DMS 273 (cell line): ENCODE results near the gene DHX35.

ENCODE experiments used
- DNase-seq: peaks from one replicate; lab custom pipeline; 2025; ENCODE audit not compliant: unreplicated experiment; lab: John Stamatoyannopoulos, UW

The DHX35 gene

DNA sequence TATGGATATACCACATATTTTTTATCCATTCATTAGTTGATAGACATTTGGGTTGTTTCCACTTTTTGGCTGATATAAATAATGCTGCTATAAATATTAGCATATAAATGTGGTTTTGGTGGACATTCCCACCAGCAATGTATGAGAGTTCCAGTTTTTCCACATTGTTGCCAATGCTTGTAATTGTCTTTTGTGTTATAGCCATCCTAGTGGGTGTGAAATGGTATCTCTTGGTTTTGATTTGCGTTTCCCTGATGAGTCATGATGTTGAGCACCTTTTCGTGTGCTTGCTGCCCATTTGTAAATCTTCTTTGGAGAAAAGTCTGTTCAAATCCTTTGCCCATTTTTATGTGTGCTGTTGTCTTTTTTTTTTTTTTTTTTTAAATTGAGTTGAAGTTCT is 54.4 kb downstream of the DHX35 start:
- no peak for DNase-seq

DNA sequence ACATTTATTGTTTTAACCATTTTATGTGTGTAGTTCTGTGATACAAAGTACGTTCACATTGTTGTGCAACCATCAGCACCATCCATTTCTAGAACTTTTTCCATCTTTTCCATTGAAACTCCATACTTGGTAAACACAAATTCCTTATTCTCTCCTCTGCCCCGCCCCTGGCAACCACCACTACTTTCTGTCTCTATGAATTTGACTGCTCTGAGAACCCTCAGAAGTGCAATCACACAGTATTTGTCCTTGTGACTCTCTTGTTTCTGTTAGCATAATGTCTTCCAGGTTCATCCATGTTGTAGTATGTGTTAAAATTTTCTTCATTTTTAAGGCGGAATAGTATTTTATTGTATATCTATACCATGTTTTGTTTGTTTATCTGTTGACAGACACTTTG is 56.9 kb downstream of the DHX35 start:
- DNase-seq: no peak

DNA sequence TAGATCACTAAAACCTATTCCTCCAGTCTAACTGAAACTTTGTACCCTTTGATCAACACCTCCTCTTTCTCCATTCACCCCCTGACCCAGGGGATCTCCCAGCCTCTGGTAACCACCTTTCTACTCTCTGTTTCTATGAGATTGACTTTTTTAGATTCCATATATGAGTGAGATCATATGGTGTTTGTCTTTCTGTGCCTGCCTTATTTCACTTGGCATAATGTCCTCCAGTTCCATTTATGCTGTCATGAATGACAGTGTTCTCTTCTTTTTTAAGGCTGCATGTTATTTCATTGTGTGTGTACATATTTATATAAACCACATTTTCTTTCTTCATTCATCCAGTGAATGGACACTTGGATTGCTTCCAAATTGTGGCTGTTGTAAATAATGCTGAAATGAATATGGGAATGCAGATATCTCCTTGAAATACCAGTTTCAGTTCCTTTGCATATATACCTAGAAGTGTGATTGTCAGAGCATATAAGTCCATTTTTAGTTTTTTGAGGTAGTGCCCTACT is 57.7 kb downstream of the DHX35 start:
- no peak for DNase-seq

DNA sequence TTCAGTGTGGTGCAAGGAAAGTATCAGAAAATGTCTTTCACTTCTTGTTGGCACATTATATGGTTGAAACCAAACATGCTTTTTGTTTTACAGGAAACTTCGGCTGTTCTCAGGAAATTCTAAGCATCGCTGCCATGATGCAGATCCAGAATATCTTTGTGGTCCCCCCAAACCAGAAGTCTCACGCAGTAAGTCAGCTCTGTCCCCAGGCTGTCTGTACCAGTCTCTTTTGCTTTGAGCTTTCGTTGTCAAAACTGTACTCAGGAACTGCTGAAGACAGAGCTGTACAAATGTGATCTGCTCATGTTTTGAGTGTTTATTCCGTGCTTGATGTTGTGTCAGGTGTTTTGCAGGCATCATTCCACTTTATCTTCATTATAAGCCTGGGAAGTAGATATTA is 59.6 kb downstream of the DHX35 start:
- DNase-seq: no peak

DNA sequence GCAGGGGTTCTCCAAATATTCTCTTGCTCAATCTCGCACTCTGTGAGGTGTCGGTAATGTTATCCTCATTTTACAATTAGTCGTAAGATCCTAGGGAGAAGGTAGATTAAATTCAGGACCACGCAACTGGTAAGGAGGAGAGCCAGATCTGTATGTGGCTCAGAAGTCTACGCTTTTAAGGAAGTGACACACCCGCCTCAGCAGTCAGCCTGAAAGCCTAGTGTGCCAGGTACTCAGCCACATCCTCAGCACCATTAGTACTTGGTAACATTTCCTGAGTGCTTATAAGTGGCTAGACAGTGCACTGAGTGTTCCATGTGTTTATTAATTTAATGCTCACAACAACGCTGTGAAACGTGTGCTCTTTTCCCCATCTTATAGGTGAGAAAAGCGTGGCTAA is 63.7 kb downstream of the DHX35 start:
- no peak for DNase-seq

DNA sequence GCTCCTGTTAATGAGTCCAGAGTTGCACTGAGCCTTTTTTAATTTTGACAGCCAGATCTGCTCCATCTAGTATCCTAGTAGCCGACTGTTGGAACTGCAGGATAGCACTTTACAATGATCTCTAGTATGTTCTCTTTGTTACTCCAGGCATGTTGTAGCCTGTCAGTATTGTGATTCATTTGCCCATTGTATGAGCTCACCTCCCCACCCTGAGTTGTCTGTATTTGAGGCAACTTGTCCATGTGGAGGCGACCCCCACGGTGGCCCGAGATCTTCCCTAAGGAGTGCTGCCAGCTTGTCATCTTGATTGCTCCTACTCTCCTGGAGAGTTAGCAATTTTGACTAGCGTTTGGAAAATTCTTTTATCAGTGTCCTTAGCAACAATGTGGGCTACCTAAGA is 67.2 kb downstream of the DHX35 start:
- DNase-seq: no peak

DNA sequence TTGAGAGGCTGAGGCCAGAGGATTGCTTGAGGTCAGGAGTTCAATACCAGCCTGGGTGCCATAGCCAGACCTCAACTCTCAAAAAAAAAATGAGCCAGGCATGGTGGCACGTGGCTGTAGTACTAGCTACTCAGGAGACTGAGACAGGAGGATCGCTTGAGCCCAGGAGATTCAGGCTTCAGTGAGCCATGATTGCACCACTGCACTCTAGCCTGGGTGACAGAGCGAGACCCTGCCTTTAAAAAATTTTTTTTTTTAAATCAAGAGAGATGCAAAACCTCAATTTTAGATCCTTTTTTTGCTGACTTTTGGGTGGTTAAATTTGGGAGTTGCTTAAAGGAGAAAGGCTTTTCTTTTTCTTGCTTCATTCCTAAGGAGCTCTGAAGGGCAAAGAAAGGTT is 70.9 kb downstream of the DHX35 start:
- no peak for DNase-seq

DNA sequence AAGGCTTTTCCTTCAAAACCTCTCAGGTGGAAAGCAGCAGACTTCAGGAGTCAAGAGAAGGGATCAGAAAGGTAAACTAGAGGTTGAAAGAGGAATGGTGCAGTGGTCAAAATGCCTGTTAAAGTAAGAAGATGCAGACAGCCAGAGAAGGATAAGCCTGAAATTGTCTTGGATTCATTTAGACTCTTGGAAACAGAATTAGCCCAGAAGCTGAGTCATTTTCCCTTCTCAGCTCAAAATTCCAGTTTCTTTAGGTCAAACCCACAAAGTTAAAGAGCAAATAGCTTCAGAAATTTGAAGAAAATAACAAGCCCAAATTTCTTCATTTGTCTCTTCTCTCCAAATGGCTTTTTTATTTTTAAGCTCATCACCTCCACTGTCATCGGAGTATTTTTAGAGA is 73.9 kb downstream of the DHX35 start:
- no peak for DNase-seq

DNA sequence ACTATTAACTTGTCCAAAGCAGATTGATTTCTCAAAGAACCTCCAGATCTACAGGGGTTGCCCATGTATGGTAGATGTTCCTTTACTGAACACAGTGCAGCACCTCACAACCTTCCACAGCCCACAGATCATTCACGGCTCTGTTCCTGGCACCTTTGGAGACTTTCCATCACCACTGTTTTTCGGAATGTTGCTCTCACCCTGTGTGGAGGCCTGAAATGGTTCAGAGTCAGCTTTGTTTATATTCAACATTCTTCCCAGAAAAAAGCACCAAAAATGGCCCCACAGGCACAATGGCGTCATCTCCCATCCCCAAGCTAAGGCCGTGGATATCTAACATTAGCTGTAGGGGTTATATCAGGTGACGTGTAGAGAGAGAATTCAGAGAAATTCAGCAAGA is 74.7 kb downstream of the DHX35 start:
- DNase-seq: no peak

DNA sequence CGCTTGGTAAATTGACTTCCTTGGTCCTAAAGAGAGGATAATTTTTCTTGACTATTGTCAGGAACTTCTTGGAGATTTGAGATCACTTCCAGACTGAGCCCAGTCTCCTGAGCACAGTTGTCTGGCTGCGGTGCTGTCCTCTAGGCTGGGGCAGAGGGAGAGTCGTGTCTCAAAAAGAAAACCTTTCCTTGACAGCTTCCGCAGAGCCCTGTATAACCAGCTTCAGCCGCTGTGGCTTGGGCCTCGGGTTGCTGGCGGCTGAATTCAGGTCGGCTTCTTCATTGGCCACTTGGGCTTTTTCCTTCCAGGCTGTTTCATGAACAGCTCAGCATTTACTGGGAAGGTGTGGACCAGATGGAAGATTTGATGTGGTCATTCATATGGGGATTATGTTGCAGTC is 75.9 kb downstream of the DHX35 start:
- no peak for DNase-seq

DNA sequence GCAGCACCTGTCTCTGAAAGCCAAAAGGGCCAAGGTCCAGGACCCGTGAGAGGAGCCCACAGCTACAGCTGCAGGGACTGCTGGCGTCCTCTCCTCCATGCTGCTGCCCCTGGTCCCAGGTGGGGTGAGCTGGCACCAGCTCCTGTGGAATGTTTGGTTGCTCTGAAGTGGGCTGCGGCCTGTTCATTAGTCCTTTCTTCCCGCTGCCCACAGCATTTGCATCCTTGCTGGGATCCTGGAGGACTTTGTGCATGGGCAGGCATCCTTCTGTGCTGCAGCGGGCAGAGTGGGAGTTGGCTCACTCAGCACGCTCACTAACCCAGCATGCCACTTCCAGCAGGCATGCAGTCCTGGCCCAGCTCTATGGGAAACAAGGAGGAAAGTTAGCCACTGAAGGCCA is 76.4 kb downstream of the DHX35 start:
- DNase-seq: no peak

DNA sequence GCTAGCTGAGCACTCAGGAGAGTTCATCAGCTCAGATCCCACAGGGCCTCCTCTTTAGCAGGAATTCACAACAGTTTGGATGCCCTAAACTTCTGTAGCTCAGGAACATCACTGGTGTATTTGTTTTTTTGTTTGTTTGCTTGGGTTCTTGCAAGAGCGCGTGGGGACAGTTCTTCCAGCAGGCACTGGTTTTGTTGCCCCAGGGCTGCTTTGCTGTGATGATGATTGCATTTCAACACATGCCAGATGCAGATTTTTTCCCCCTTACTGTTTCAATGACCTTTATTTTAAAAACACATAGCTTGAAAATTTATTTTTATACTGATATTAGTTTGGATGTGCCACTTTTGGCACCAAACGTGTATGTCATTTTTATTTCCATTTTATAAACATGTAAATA is 77.1 kb downstream of the DHX35 start:
- no peak for DNase-seq

DNA sequence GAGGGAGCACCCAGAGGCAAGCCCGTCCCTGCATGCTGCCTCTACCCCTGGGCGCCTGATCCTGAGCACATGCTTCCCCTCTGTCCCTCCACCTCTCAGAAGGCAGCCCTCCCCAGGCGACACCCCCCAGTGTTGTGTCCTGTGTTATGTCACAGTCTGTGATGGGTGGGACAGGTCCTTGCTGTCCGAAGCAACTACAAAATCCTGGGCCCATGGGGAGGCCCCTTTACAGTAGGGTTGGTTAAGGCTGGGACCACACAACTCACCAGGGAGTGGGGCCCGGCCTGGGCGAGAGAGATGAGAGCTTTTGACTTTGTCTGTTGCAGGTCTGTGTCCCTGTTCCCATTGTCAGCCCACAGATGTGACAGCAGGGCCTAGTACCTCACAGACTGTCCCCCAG is 78.0 kb downstream of the DHX35 start:
- no peak for DNase-seq

DNA sequence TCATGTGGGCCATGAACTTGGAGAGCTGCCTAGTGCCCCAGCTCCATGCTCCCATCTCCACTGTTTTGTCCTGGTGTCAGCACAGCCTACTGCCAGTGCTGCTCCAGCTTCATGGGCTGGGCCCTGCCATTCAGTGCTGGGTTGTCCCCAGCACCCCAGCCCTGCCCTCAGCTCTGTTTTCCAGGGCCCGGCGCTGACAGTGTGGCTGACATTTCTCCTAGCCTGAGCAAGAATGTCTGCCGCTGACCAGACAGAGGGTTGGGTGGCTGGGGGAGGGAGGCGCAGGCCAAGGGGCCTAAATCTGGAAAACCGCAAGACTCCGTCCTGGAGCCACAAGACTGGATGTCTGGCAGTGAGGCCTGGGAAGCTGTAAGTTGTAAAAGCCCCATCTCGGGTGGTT is 78.9 kb downstream of the DHX35 start:
- DNase-seq: no peak

DNA sequence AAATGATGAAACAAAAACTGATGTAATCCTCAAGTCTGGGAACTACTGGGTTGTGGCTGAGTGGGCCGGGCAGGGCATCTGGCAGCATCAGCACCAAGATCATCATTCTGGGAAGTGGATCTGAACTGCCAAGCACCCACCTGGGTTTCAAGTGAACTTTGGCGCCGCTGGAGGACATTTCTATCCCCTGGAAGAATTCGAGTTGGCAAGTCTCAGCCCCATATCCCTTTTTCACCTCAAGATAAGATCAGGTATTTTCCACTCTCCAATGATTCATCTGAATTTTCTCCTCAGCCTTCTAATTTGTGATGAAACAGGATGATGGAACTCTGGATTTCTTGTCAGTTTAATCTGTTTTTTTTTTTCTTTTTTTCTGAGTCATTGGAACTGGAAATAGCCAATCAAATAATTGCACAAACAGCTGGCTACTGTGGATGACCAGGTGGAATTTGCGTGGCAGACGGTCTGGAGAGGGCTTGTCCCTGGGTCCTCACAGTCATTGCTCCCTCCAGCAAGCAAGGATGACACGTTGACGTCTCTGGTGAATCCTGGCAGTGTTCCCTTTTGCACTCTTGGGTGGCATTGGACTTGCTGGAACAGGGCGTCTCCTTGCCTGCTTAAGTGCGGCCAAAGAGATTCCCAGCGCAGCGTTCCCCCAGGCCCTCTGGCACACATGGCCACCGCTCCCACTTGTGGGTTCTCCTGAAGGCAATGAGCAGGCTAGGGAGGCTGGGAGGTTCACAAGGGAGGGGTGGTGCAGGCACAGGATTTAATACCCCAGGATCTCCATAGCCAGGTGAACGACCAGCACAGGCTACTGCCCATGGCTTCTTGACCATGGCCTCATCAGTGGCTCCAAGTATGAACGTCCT is 80.4 kb downstream of the DHX35 start:
- DNase-seq: no peak

DNA sequence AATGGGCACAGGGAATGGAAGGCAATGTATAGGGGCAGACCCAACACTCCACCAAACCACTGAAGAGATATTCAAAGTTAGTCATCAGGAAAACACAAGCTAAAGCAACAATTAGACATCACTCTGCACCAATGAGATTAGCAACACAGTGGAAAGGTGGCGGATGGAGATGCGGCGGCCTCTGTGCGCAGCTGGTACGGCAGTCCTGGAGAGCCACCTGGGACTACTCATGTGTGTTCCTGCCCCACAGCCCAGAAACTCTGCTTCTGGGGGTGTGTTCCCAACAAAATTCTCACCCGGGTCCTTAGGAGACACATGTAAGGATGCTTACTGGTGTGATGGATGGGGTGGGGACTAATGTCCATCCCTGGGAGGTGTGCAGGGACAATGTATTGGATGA is 82.4 kb downstream of the DHX35 start:
- DNase-seq: no peak

DNA sequence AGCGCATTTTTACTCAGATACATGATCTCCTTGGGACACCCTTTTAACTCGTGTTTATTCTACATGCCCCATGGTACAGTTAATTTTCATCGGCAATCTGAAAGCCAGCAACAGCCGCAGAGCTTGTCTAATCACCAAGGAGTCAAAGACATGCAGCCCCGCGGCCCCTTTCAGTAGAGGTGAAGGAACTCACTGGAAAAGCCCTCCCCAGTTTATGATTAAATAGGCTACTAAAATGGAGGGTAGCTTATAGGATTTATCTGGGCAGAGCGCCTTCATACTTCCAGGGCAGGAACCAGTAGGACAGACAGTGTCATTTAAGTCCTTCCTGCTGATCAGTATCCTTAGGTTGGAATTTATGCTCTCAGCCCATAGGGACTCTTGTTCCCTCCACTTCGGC is 83.5 kb downstream of the DHX35 start:
- DNase-seq: no peak

DNA sequence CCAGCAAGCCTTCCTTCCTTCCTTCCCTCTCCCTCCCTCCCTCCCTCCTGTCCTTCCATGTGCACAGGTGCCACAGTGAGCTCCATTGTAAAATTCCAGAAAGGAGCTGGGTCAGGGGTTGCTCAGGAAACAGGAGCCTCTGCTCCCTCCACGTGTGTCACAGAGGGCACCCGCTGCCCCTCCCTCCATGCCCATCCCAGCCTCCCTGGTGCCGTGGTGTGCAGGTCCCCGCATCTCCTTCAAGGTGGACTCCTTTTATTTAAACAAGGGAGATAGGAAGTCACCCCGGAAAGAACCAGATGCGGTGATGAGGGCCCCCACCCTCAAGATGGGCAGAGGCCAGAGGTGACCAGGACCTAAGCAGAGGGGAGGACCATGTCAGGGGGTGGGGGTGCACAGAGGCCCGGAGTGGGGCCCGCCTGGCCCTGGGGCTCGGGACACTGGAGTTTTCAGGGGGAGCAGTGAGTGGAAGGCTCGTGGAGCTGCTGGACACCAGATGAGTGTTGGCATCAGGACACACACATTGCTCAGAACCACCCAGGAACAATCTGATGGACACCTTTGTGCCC is 85.4 kb downstream of the DHX35 start:
- DNase-seq: no peak

DNA sequence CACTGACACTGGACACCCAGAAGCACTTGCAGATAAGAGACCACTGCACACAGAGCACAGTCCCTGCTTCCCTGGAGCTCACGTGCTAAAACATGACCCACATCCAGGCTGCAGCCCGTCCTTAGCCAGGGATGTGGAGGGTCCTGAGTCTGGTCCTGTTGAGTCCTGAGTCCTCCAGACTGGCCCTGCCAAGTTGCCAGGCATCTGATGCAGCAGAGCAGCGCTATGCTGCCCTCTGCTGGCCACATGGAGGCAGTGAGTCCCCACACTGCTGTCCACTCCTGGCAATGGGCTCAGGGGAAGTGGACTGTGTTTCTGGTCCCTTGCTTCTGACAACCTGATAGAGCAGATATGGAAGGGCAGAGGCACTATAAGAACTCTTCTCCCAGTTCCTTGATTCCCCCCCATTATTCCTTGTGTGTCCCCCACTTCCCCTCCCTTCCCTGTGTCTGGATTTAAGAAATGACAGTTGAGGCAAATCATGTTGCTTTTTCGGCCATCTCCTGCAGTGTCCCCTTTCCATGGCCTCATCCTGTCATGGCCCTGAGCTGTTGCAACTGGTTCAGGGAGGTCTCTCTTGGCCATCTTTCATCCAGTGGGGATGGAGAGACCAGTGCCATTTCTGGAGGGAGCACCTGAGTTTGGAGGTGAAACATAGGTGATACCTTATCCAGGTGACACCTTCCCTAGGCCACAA is 86.0 kb downstream of the DHX35 start:
- peak; percentile 85 for DNase-seq

DNA sequence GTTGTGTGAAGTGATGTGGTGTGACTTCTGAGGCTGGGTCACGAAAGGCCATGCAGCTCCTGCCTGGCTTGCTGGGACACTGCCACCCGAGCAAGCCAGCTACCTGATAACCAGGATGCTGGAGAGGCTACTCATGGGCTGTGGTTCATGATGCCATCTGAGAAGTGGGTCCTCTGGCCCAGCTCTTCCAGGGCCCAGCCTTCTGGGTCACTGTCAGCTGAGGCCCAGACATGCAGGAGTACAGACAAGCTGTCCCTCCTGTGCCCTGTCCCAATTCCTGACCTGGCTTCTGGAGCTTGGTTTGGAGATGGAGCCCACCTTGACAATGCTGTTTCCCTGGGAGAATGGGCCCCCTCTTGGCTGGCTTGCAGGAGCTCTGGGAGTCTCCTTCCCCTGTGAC is 87.0 kb downstream of the DHX35 start:
- no peak for DNase-seq

DNA sequence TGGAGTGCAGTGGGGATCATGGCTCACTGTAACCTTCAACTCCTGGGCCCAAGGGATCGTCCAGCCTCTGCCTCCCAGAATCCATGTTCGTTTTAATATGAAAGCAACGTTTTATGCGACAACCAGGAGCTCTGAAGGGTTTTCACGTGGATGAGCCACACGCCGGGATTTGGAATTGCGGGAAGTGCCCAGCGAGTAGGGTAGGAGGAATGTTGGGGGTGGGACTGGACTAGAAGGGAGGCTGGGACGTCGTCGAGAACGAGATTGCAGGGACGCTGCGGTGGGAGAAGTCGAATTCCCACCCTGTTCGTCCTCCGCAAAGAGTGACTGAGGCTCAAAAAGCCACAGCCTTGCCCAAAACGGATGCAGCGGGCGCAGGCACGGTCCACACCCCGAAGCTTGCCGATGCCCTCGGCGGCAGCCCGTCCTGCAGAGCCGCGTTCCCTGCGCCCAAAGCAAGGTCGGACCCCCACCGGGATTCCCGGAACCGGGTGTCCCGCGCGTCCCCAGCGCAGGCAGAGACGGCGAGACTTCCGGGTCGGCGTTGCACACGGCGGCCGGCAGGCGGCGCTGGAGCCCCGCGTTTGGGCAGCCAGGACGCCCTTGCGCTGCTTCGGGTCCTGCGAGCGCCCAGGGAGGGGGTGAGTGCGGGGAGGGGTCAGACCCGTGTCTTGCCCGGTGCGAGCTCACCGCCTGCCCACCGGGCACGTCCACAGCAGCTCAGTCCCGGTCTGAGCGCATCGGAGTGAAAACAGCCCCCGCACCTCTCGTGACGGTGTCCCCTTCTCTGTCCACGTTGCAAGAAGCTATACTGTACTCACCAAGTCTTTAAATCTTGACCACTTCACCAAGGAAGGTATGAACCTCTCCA is 87.8 kb downstream of the DHX35 start:
- peak; percentile 90 for DNase-seq
